NB4 (cell line): ENCODE measurements around the gene F11R.

Experiments used
- CTCF ChIP-seq: IDR thresholded peaks from one replicate; pipeline ENCODE4 v1.5.1; 2012; ENCODE audit warnings: low read depth, low read length
- POLR2A ChIP-seq: IDR thresholded peaks from 2 replicates; pipeline ENCODE4 v1.6.1; 2011; ENCODE audit warnings: mild to moderate bottlenecking; ENCODE audit not compliant: insufficient read length; ENCODE audit errors: extremely low read depth

- TF ChIP-seq CTCF = no peak
- TF ChIP-seq POLR2A = no peak
Observed at GRCh38 chr1:160950657-160951056, 70.3 kb downstream of the F11R start.
